SH-SY5Y (cell line): ENCODE data around the gene PLBD1.

Experiments
- GATA2 ChIP-seq: IDR thresholded peaks from 2 replicates; pipeline ENCODE4 v1.6.1; 2011; ENCODE audit warnings: mild to moderate bottlenecking, low read depth, low read length
- GATA3 ChIP-seq: IDR thresholded peaks from 2 replicates; pipeline ENCODE4 v1.6.1; 2011; ENCODE audit warnings: low read depth, mild to moderate bottlenecking, low read length, moderate library complexity

DNA sequence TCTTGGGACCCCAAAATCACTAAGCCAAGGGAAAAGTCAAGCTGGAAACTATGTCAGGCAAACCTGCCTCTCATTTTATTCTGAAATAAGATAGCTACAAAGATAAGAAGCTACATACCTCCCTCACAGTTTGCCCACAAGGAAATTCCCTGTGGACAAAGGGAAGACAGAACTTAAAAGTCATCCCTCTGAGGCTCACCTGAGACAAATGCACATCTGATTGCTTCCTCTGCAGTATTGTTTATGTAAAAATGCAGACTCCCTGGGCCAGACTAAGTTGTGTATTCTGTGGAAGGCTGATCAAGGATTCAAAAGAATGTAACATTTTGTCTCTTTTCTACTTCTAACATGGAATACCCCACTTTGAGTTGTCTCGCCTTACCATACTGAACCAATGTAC is 2.5 kb upstream of the PLBD1 start:
- TF ChIP-seq GATA2 (no peak), GATA3 (no peak)
